GM23338 (cell line): ENCODE measurements around the gene MED1. TPM values are rescaled to one million over a fixed set of nuclear protein-coding genes. Genes with fewer than 3 reads are reported as not detected.

Source experiments
- ATAC-seq: fragments of 200-7000 bp; cut with Tn5 transposase; 3 replicates; pipeline ENCODE4 v1.9.1; 2020
- DNase-seq: peaks from one replicate; pipeline ENCODE4 v3.0.0-alpha.2; 2015; ENCODE audit warnings: low spot score
- H2AFZ ChIP-seq: fragments of 200-600 bp; sonication (generic); 2 replicates; pipeline ENCODE4 v1.8.0; 2016; ENCODE audit warnings: antibody characterized with exemption, mild to moderate bottlenecking, moderate library complexity
- H3F3A ChIP-seq: fragments of 200-600 bp; sonication (generic); replicated peaks from 2 replicates; pipeline ENCODE4 v1.8.0; 2017; ENCODE audit warnings: antibody characterized with exemption, mixed run types, low read depth
- H3K27ac ChIP-seq: fragments of 200-600 bp; sonication (generic); 2 replicates; pipeline ENCODE4 v1.6.1; 2016; ENCODE audit warnings: low read depth
- H3K27me3 ChIP-seq: fragments of 200-600 bp; sonication (generic); 2 replicates; pipeline ENCODE4 v1.8.0; 2016; ENCODE audit warnings: mild to moderate bottlenecking, mixed run types, moderate library complexity; ENCODE audit not compliant: insufficient read depth
- H3K36me3 ChIP-seq: fragments of 200-600 bp; sonication (generic); 2 replicates; pipeline ENCODE4 v1.8.0; 2016; ENCODE audit warnings: mild to moderate bottlenecking; ENCODE audit not compliant: insufficient read depth
- H3K4me1 ChIP-seq: fragments of 200-600 bp; sonication (generic); 2 replicates; pipeline ENCODE4 v1.8.0; 2016; ENCODE audit warnings: mild to moderate bottlenecking, moderate library complexity; ENCODE audit not compliant: insufficient read depth
- H3K4me2 ChIP-seq: fragments of 200-600 bp; sonication (generic); 2 replicates; pipeline ENCODE4 v1.7.1; 2017; ENCODE audit warnings: mixed run types
- H3K4me3 ChIP-seq: fragments of 200-600 bp; sonication (generic); 2 replicates; pipeline ENCODE4 v1.6.1; 2016; ENCODE audit warnings: mixed run types
- H3K79me2 ChIP-seq: fragments of 200-600 bp; sonication (generic); replicated peaks from 2 replicates; pipeline ENCODE4 v1.8.0; 2017; ENCODE audit warnings: mild to moderate bottlenecking; ENCODE audit not compliant: insufficient read depth
- H3K9me2 ChIP-seq: fragments of 200-600 bp; sonication (generic); 2 replicates; pipeline ENCODE4 v1.8.0; 2017; ENCODE audit not compliant: insufficient read depth
- H4K20me1 ChIP-seq: fragments of 200-600 bp; sonication (generic); replicated peaks from 2 replicates; pipeline ENCODE4 v1.8.0; 2017; ENCODE audit warnings: mild to moderate bottlenecking; ENCODE audit not compliant: insufficient read depth
- H3K27ac Mint-ChIP-seq: 2 replicates; pipeline ENCODE4 v1.8.0; 2020; ENCODE audit warnings: inconsistent platforms, mild to moderate bottlenecking, moderate library complexity, mixed read lengths
- H3K27me3 Mint-ChIP-seq: 3 replicates; pipeline ENCODE4 v1.8.0; 2022; ENCODE audit warnings: low read depth, mild to moderate bottlenecking, moderate library complexity, mixed read lengths, inconsistent platforms; ENCODE audit not compliant: insufficient read depth, poor library complexity
- H3K36me3 Mint-ChIP-seq: 3 replicates; pipeline ENCODE4 v1.8.0; 2021; ENCODE audit warnings: low read depth, mild to moderate bottlenecking, inconsistent platforms, moderate library complexity, mixed read lengths
- H3K4me1 Mint-ChIP-seq: 3 replicates; pipeline ENCODE4 v1.8.0; 2020; ENCODE audit warnings: mild to moderate bottlenecking, inconsistent platforms, mixed read lengths
- H3K4me3 Mint-ChIP-seq: 3 replicates; pipeline ENCODE4 v1.8.0; 2021; ENCODE audit warnings: moderate library complexity, mild to moderate bottlenecking, inconsistent platforms, mixed read lengths
- H3K9me3 Mint-ChIP-seq: 3 replicates; pipeline ENCODE4 v1.8.0; 2020; ENCODE audit warnings: moderate library complexity, mild to moderate bottlenecking, inconsistent platforms, mixed read lengths
- CREB1 ChIP-seq: fragments of 250-450 bp; sonication (Bioruptor Pico); IDR thresholded peaks from 2 replicates; pipeline ENCODE4 v1.5.0; 2020; ENCODE audit warnings: low read depth, mild to moderate bottlenecking, moderate library complexity
- CTCF ChIP-seq, 2 experiments: fragments of 200-600 bp in 1 of 2; sonication (generic) in 1 of 2; conservative IDR thresholded peaks; 2 replicates each; pipeline versions ENCODE4 v1.5.1 to v1.6.1; 2016 to 2017; ENCODE audit warnings: antibody characterized with exemption in 2 of 2, low read depth in 2 of 2, mild to moderate bottlenecking in 2 of 2, moderate library complexity in 1 of 2
- EZH2 ChIP-seq: fragments of 200-600 bp; sonication (generic); IDR thresholded peaks from one replicate; pipeline ENCODE4 v1.8.0; 2017; ENCODE audit warnings: antibody characterized with exemption, mild to moderate bottlenecking, low read depth; ENCODE audit not compliant: unreplicated experiment
- EZH2phosphoT487 ChIP-seq: fragments of 200-600 bp; sonication (generic); IDR thresholded peaks from one replicate; pipeline ENCODE4 v1.8.1; 2018; ENCODE audit warnings: antibody characterized with exemption; ENCODE audit not compliant: unreplicated experiment
- NANOG ChIP-seq: IDR thresholded peaks from 2 replicates; pipeline ENCODE4 v1.6.1; 2016; ENCODE audit warnings: antibody characterized with exemption, borderline replicate concordance
- POLR2AphosphoS5 ChIP-seq: IDR thresholded peaks from 2 replicates; pipeline ENCODE4 v1.6.1; 2016; ENCODE audit warnings: antibody characterized with exemption, low read depth
- STAT1 ChIP-seq: IDR thresholded peaks from one replicate; pipeline ENCODE4 v1.6.1; 2016; ENCODE audit warnings: antibody characterized with exemption; ENCODE audit not compliant: unreplicated experiment
- ZNF114 ChIP-seq: fragments of 250-450 bp; sonication (Bioruptor Pico); IDR thresholded peaks from 2 replicates; pipeline ENCODE4 v1.5.0; 2020; ENCODE audit warnings: mild to moderate bottlenecking, moderate library complexity
- ZNF331 ChIP-seq: fragments of 250-450 bp; sonication (Bioruptor Pico); IDR thresholded peaks from 2 replicates; pipeline ENCODE4 v1.5.0; 2020; ENCODE audit warnings: low read depth, mild to moderate bottlenecking, moderate library complexity
- polyA plus RNA-seq: library from polyadenylated mRNA; unstranded; fragments of >200 nt; fragmentation: Nextera tagmentation; extraction: Ambion mirVana; gene quantifications from 2 replicates; pipeline ENCODE4 v1.2.1, GENCODE V29; 2016
- total RNA-seq: library from RNA; depleted of rRNA; stranded (reverse); fragments of >200 nt; shearing (Covaris generic); gene quantifications from 2 replicates; pipeline ENCODE4 v1.2.3, GENCODE V29; 2014
- TF ChIP-seq, protein P1 (sequence below): fragments of 250-450 bp; sonication (Bioruptor Pico); IDR thresholded peaks from 2 replicates; pipeline ENCODE4 v1.5.0; 2020; ENCODE audit warnings: mild to moderate bottlenecking, moderate library complexity

The MED1 gene
- total and polyA plus RNA-seq, 2 experiments from 2014 or later: 19.0 to 42.3 TPM

DNA sequence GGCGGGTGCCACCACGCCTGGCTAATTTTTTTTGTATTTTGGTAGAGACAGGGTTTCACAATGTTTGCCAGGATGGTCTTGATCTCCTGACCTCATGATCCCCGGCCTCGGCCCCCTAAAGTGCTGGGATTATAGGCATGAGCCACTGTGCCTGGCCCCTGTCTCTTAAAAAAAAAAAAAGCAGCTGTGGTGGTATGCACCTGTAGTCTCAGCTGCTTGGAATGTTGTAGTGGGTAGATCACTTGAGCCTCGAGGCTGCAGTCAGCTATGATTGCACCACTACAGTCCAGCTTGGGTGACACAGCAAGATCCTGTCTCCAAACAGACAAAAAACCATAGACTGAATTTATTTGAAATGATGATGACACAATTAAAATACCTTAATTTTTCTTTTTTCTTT, 34.5 kb upstream of the MED1 start (continued):
- TF ChIP-seq, protein P1, sequence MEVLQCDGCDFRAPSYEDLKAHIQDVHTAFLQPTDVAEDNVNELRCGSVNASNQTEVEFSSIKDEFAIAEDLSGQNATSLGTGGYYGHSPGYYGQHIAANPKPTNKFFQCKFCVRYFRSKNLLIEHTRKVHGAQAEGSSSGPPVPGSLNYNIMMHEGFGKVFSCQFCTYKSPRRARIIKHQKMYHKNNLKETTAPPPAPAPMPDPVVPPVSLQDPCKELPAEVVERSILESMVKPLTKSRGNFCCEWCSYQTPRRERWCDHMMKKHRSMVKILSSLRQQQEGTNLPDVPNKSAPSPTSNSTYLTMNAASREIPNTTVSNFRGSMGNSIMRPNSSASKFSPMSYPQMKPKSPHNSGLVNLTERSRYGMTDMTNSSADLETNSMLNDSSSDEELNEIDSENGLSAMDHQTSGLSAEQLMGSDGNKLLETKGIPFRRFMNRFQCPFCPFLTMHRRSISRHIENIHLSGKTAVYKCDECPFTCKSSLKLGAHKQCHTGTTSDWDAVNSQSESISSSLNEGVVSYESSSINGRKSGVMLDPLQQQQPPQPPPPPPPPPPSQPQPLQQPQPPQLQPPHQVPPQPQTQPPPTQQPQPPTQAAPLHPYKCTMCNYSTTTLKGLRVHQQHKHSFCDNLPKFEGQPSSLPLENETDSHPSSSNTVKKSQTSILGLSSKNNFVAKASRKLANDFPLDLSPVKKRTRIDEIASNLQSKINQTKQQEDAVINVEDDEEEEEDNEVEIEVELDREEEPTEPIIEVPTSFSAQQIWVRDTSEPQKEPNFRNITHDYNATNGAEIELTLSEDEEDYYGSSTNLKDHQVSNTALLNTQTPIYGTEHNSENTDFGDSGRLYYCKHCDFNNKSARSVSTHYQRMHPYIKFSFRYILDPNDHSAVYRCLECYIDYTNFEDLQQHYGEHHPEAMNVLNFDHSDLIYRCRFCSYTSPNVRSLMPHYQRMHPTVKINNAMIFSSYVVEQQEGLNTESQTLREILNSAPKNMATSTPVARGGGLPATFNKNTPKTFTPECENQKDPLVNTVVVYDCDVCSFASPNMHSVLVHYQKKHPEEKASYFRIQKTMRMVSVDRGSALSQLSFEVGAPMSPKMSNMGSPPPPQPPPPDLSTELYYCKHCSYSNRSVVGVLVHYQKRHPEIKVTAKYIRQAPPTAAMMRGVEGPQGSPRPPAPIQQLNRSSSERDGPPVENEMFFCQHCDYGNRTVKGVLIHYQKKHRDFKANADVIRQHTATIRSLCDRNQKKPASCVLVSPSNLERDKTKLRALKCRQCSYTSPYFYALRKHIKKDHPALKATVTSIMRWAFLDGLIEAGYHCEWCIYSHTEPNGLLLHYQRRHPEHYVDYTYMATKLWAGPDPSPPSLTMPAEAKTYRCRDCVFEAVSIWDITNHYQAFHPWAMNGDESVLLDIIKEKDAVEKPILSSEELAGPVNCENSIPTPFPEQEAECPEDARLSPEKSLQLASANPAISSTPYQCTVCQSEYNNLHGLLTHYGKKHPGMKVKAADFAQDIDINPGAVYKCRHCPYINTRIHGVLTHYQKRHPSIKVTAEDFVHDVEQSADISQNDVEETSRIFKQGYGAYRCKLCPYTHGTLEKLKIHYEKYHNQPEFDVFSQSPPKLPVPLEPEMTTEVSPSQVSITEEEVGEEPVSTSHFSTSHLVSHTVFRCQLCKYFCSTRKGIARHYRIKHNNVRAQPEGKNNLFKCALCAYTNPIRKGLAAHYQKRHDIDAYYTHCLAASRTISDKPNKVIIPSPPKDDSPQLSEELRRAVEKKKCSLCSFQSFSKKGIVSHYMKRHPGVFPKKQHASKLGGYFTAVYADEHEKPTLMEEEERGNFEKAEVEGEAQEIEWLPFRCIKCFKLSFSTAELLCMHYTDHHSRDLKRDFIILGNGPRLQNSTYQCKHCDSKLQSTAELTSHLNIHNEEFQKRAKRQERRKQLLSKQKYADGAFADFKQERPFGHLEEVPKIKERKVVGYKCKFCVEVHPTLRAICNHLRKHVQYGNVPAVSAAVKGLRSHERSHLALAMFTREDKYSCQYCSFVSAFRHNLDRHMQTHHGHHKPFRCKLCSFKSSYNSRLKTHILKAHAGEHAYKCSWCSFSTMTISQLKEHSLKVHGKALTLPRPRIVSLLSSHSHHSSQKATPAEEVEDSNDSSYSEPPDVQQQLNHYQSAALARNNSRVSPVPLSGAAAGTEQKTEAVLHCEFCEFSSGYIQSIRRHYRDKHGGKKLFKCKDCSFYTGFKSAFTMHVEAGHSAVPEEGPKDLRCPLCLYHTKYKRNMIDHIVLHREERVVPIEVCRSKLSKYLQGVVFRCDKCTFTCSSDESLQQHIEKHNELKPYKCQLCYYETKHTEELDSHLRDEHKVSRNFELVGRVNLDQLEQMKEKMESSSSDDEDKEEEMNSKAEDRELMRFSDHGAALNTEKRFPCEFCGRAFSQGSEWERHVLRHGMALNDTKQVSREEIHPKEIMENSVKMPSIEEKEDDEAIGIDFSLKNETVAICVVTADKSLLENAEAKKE (CRISPR knock-in tag): no peak
- TF ChIP-seq ZNF114 (CRISPR knock-in tag) (no peak), NANOG (no peak)

DNA sequence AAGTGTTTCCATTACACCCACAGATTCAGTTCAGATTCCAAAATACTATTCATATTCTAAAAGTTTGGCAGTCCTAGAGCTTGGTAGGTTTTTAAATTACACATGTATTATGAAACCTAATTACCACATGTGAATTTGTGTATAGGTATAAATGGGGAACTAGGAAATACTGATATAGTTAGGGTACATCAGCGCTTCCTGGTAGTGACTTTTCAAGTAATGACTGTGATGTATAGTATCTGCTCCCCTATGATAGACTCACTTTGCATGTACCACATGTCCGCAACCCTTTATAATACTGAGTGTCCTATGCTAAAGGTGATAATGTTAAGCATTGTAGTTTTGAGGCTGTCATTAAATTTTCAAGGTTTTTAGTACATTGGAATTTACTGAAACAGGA, 33.1 kb upstream of the MED1 start:
- no peak overlapping the region for H3K4me2 ChIP-seq
- no peaks in the 10 kb centered on the region for H3K27me3 ChIP-seq
- no peak overlapping the region for H3K27ac Mint-ChIP-seq
- peaks cover 2% of the 10 kb centered on the region for H3K27me3 Mint-ChIP-seq
- no peaks in the 10 kb centered on the region for H3F3A ChIP-seq
- no peak overlapping the region for H2AFZ ChIP-seq
- no peaks in the 10 kb centered on the region for H3K4me1 ChIP-seq
- H3K36me3 ChIP-seq: no peaks in the 10 kb centered on the region
- DNase-seq: no peak
- ATAC-seq: no peak
- H3K4me1 Mint-ChIP-seq: no peaks in the 10 kb centered on the region
- peaks cover 14% of the 10 kb centered on the region for H3K36me3 Mint-ChIP-seq
- H3K4me3 Mint-ChIP-seq: no peak overlapping the region
- H3K79me2 ChIP-seq: peaks cover 14% of the 10 kb centered on the region; the same call in 1 of the 2 replicates
- no peak overlapping the region for H3K27ac ChIP-seq
- H3K9me3 Mint-ChIP-seq: no peaks in the 10 kb centered on the region
- H3K9me2 ChIP-seq: no peaks in the 10 kb centered on the region
- no peak overlapping the region for H3K4me3 ChIP-seq
- H4K20me1 ChIP-seq: peaks cover 13% of the 10 kb centered on the region
- TF ChIP-seq ZNF114 (CRISPR knock-in tag) (no peak), EZH2 (no peak), CTCF (conservative IDR thresholded peaks at IDR 0.05; ENCODE audit: low read depth in 2 of 2) (no peak), NANOG (no peak), POLR2AphosphoS5 (no peak), CREB1 (CRISPR knock-in tag) (no peak), STAT1 (no peak), EZH2phosphoT487 (no peak), ZNF331 (no peak)
